Tibial artery (tissue), 4 donors: Measurements from ENCODE around the gene EFNA1.

Source experiments
- DNase-seq, 2 donors: peaks; one replicate each; pipeline ENCODE4 v3.0.0-alpha.2; 2019
- H3K27ac ChIP-seq, 2 donors: fragments of 200-600 bp; sonication (generic) in 1 of 2; 1 replicate in 1 of 2; 2 replicates in 1 of 2; pipeline ENCODE4 v1.5.1; 2018 to 2019; ENCODE audit warnings: mild to moderate bottlenecking in 1 of 2
- H3K27me3 ChIP-seq, 2 donors: fragments of 200-600 bp; sonication (generic) in 1 of 2; one replicate each; pipeline versions ENCODE4 v1.5.1 to v1.6.0; 2016 to 2019
- H3K36me3 ChIP-seq, 3 donors: fragments of 200-600 bp; sonication (generic) in 2 of 3; one replicate each; pipeline ENCODE4 v1.5.1; 2016 to 2019; ENCODE audit warnings: mild to moderate bottlenecking in 2 of 3
- H3K4me1 ChIP-seq, 4 donors: fragments of 200-600 bp; sonication (generic) in 2 of 4; 1 replicate in 3 of 4; 2 replicates in 1 of 4; pipeline ENCODE4 v1.5.1; 2016 to 2019
- H3K4me3 ChIP-seq, 2 donors: fragments of 200-600 bp; sonication (generic) in 1 of 2; 1 replicate in 1 of 2; 2 replicates in 1 of 2; pipeline ENCODE4 v1.5.1; 2018 to 2019; ENCODE audit warnings: mild to moderate bottlenecking in 2 of 2
- H3K9me3 ChIP-seq, 3 donors: fragments of 200-600 bp; sonication (generic) in 1 of 3; one replicate each; pipeline ENCODE4 v1.5.1; 2016 to 2019
- intact Hi-C: fragments of 100-400 bp; cut with DNase I; formaldehyde crosslinking; loops from one replicate; pipeline ENCODE4 v1.15.0; 2023; ENCODE audit warnings: low total_unique reads
- TF ChIP-seq, protein P1 (sequence below), 2 experiments: fragments of 200-600 bp in 1 of 2; fragments of 450-650 bp in 1 of 2; IDR thresholded peaks; one replicate each; pipeline ENCODE4 v1.5.1; 2017 to 2019; ENCODE audit warnings: antibody characterized with exemption in 2 of 2, mild to moderate bottlenecking in 1 of 2, moderate library complexity in 1 of 2

EFNA1 gene

DNA sequence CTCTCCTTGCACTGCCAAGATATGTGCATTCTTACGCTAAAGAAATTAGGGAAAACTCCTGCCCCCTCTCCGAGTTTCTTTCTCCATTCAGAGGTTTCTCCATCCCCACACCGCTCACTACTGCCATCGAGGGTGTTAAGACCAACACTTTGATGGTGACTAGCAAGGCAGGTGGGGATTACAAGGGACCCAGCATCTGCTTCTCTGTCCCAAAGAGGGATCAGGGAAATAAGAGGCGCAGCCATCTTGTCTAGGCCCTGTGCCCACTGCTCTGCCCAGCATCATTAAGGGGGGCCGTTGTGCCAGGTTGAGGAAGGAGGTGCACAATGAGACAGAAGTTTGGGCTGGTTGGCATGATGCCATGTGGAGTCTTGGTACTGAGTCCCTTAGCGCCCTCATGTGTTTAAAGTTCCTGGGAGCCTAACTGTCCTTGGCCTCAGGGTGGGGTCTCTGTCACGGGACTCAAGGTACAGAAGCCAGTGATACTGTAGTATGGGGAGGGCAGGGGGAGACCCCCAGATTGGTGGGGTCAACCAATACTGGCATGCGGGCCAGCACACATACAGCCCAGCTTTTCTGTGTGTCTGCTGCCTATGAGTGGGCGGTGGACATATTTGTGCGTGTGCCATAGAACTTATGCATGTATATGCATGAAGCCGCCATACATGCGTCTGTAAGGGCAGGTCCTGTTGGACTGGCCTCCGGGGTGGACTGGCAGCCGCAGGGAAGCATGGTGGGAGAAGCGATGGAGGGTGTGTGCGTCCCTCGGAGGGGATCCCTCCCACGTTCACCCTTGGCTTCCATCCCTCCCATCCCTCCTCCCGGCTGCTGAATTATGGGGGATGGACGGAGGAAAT is 43.6 kb upstream of the EFNA1 start:
- TF ChIP-seq, protein P1, sequence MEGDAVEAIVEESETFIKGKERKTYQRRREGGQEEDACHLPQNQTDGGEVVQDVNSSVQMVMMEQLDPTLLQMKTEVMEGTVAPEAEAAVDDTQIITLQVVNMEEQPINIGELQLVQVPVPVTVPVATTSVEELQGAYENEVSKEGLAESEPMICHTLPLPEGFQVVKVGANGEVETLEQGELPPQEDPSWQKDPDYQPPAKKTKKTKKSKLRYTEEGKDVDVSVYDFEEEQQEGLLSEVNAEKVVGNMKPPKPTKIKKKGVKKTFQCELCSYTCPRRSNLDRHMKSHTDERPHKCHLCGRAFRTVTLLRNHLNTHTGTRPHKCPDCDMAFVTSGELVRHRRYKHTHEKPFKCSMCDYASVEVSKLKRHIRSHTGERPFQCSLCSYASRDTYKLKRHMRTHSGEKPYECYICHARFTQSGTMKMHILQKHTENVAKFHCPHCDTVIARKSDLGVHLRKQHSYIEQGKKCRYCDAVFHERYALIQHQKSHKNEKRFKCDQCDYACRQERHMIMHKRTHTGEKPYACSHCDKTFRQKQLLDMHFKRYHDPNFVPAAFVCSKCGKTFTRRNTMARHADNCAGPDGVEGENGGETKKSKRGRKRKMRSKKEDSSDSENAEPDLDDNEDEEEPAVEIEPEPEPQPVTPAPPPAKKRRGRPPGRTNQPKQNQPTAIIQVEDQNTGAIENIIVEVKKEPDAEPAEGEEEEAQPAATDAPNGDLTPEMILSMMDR (IDR thresholded peaks at IDR 0.05) = no peak
- Histone ChIP-seq H3K36me3 (no peaks in the 10 kb centered on the region), H3K9me3 (no peaks in the 10 kb centered on the region), H3K4me1 (peaks cover 0 to 69% (median 51%) of the 10 kb centered on the region in 4 donors), H3K4me3 (peak overlapping the region; percentile 60 to 61), H3K27me3 (peaks cover 9 to 54% of the 10 kb centered on the region in 2 donors), H3K27ac (peak overlapping the region in 1 of 2 donors; percentile 91)
- intact Hi-C loops = loop anchor here (2.0 kb wide), 1 partner anchor 21 kb away; the partner anchor contains the start of gene EFNA4
- no peak for DNase-seq

- Histone ChIP-seq H3K36me3 (no peaks in the 10 kb centered on the region), H3K27me3 (peaks cover 9 to 46% of the 10 kb centered on the region in 2 donors), H3K4me3 (peak overlapping the region; percentile 60 to 61), H3K4me1 (peaks cover 0 to 61% (median 43%) of the 10 kb centered on the region in 4 donors), H3K27ac (peak overlapping the region; percentile 86 to 91), H3K9me3 (no peaks in the 10 kb centered on the region)
- intact Hi-C loops = loop anchor here (2.0 kb wide), 1 partner anchor 22 kb away; the partner anchor contains the start of gene EFNA4
- DNase-seq = peak; percentile 95 to 96
- TF ChIP-seq, protein P1 (IDR thresholded peaks at IDR 0.05) = peak; percentile 93 to 96
These were observed 42.8 kb upstream of the EFNA1 start for GRCh38 chr1:155084722-155085503.

- peak; percentile 65 to 86 for DNase-seq
- Histone ChIP-seq H3K9me3 (no peaks in the 10 kb centered on the region), H3K4me3 (peak overlapping the region; percentile 60 to 61), H3K27me3 (peaks cover 4 to 43% of the 10 kb centered on the region in 2 donors), H3K4me1 (peaks cover 0 to 54% (median 36%) of the 10 kb centered on the region in 4 donors), H3K36me3 (no peaks in the 10 kb centered on the region), H3K27ac (peak overlapping the region; percentile 86 to 91)
- intact Hi-C loops = loop anchor here (2.0 kb wide), 1 partner anchor 23 kb away; the partner anchor contains the start of gene EFNA4
- TF ChIP-seq, protein P1 (IDR thresholded peaks at IDR 0.05) = no peak
These were observed 42.1 kb upstream of the EFNA1 start for GRCh38 chr1:155085504-155086127.

GRCh38 chr1:155086128-155086741 is 41.4 kb upstream of the EFNA1 start:
- Histone ChIP-seq H3K9me3 (no peaks in the 10 kb centered on the region), H3K36me3 (no peaks in the 10 kb centered on the region), H3K4me1 (peaks cover 0 to 51% (median 31%) of the 10 kb centered on the region in 4 donors), H3K4me3 (peak overlapping the region; percentile 60 to 61), H3K27me3 (peaks cover 0 to 37% of the 10 kb centered on the region in 2 donors), H3K27ac (peak overlapping the region in 1 of 2 donors; percentile 91)
- intact Hi-C loops = no loop called here
- TF ChIP-seq, protein P1 (IDR thresholded peaks at IDR 0.05) = peak; percentile 89 to 99
- DNase-seq = peak in 1 of 2 donors; percentile 81
